Measurements from ENCODE around the gene TNFAIP3. TPM values are rescaled to one million over a fixed set of nuclear protein-coding genes. Genes with fewer than 3 reads are reported as not detected.

The TNFAIP3 gene
- total and polyA plus RNA-seq, 2 of the 4 experiments (the other 2 are of a cell fraction), result 5.0 to 14.2 TPM

DNA sequence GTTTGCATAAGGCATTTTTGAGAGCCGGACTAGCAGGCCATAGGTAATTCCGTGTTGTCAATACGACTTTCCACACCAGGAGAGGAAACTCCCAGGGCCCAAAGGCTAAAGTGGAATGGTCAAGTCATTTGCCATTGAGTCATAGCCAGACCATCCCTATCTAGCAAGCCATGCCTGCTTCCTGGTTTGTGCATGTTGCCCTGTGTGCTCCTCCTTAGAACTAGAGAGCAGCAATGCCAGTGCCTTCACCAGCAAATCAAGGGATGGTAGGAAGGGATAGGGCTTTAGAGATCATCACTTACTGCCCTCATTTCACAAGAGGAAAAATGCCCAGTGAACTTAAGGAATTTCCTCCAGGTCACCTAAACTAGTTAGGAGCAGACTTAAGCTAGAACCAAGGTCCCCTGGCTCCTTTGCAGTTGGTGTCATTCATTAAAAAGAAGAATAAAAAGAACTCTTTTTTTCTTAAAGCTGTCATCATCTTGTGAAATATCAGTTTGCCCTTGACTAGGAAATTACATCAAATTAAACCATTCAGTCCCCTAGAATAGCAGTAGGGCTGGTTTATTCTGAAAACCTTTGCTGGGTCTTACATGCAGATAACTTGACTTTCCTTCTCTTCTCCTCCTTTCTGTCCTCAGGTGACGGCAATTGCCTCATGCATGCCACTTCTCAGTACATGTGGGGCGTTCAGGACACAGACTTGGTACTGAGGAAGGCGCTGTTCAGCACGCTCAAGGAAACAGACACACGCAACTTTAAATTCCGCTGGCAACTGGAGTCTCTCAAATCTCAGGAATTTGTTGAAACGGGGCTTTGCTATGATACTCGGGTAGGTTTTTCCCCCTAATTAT lies 7.4 kb downstream of the TNFAIP3 start (continued):
- TF ChIP-seq RFX5 (IDR thresholded peaks at IDR 0.05; ENCODE audit: low read depth, low read length) (no peak), SMC3 (IDR thresholded peaks at IDR 0.05; ENCODE audit: low read depth, low read length) (no peak)

DNA sequence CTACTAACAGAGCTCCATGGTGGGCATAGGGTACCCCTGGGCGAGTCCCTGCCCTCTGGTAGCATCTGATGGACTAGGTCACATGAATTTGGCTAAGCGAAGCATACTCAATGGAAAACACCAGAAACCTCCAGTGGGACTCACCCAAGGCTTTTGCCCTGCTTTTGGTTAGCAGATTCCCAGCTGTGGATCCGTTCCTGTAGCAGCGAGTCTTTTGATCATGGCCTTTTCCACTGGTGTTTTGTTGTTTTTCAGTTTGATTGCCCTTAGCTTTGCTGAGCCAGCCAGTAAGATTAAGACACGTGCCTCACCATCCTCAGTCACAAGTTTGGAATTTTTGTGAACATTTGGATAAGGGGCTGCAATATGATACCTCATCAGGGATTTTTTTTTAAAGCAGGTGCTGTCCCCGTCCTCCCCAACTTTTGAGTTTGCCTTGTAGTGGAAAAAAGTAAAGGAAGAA lies 8.0 kb downstream of the TNFAIP3 start:
- Histone ChIP-seq H3K9ac (ENCODE audit: low read depth, low read length) (no peak overlapping the region), H3K14ac (replicated peaks; ENCODE audit: low read depth, low read length) (no peak overlapping the region), H3K4me1 (ENCODE audit: control insufficient read depth, insufficient read depth, low read length) (peaks cover 11% of the 10 kb centered on the region), H3K27me3 (ENCODE audit: control insufficient read depth, insufficient read depth, low read length) (no peaks in the 10 kb centered on the region), H4K91ac (ENCODE audit: insufficient read depth, low read depth, low read length) (no peak overlapping the region), H3K36me3 (ENCODE audit: control insufficient read depth, insufficient read depth, low read length) (peaks cover 45% of the 10 kb centered on the region), H2AK9ac (replicated peaks; ENCODE audit: low read depth, low read length, poor library complexity) (no peak overlapping the region), H4K20me1 (ENCODE audit: insufficient read depth, low read length) (no peaks in the 10 kb centered on the region), H3K79me1 (ENCODE audit: low read depth in 1 of 2, low read length in 2 of 2) (peaks cover 13 to 26% of the 10 kb centered on the region in 2 experiments), H2AK5ac (ENCODE audit: low read depth, low read length) (no peak overlapping the region), H3K9me1 (ENCODE audit: insufficient read depth, low read length) (peaks cover 4% of the 10 kb centered on the region; the same call in 1 of the 2 replicates), H3K27ac (ENCODE audit: insufficient read depth, low read length) (no peak overlapping the region), H4K5ac (ENCODE audit: low read depth, low read length) (no peak overlapping the region), H3K18ac (ENCODE audit: low read depth, low read length) (no peak overlapping the region), H2BK20ac (ENCODE audit: low read depth, low read length) (no peak overlapping the region), H3K4me3 (ENCODE audit: insufficient read depth, low read depth, low read length) (no peak overlapping the region), H4K8ac (ENCODE audit: low read depth in 2 of 2, low read length in 2 of 2) (no peak overlapping the region), H3K23ac (ENCODE audit: low read depth, low read length) (no peak overlapping the region), H3K56ac (ENCODE audit: extremely low read depth, insufficient read depth, low read length) (no peak overlapping the region), H3K9me3 (ENCODE audit: control insufficient read depth, insufficient read depth, low read length) (no peaks in the 10 kb centered on the region), H2BK15ac (ENCODE audit: low read depth, low read length) (no peak overlapping the region), H2BK120ac (ENCODE audit: low read depth, low read length) (no peak overlapping the region), H2BK5ac (ENCODE audit: low read depth, low read length, poor library complexity, severe bottlenecking) (no peak overlapping the region), H2AFZ (replicated peaks; ENCODE audit: low read length, poor library complexity) (no peak overlapping the region), H3K4ac (ENCODE audit: low read depth, low read length) (no peak overlapping the region), H3K4me2 (ENCODE audit: low read depth, low read length) (no peak overlapping the region)
- intact Hi-C loops (cut with micrococcal nuclease), result no loop called here
- WGBS, 2 experiments (ENCODE audit: extremely low coverage in 2 of 2, insufficient read length in 1 of 2), result 100% methylated on average over 4 of the region's 6 CpGs; no CpG with 5 or more reads in 1 of the 2 experiments
- ChIA-PET CTCF (interaction anchor here (0.5 to 1.5 kb wide), 3 partner anchors 25 to 171 kb away, joined by 3 to 4 read pairs (median 3); no protein-coding TSS in a partner anchor), POLR2A (ENCODE audit: unreplicated experiment) (no interaction called here)
- DNase-seq (no peak), ATAC-seq (ENCODE audit: low read depth) (no peak)
- dilution Hi-C loops (cut with HindIII; ENCODE audit: low sequenced_read_pairs, unreplicated experiment), result no loop called here
- in situ Hi-C loops (cut with MboI; ENCODE audit: low sequenced_read_pairs), result loop anchor here (5.0 kb wide), 1 partner anchor 67 kb away; no protein-coding TSS in a partner anchor
- BruUV-seq (replicated peaks), result no TSS peak
- TF ChIP-seq FOS (IDR thresholded peaks at IDR 0.05; ENCODE audit: low read depth, low read length), result no peak
- TF ChIP-seq, protein P1, sequence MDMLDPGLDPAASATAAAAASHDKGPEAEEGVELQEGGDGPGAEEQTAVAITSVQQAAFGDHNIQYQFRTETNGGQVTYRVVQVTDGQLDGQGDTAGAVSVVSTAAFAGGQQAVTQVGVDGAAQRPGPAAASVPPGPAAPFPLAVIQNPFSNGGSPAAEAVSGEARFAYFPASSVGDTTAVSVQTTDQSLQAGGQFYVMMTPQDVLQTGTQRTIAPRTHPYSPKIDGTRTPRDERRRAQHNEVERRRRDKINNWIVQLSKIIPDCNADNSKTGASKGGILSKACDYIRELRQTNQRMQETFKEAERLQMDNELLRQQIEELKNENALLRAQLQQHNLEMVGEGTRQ (IDR thresholded peaks at IDR 0.05; ENCODE audit: low read depth, low read length), result no peak
- no peak for TF ChIP-seq RCOR1 (IDR thresholded peaks at IDR 0.05; ENCODE audit: insufficient replicate concordance, low read length)
- TF ChIP-seq MAZ (IDR thresholded peaks at IDR 0.05; ENCODE audit: borderline replicate concordance, low read depth, low read length), result no peak
- no peak for TF ChIP-seq NFE2L2 (IDR thresholded peaks at IDR 0.05; ENCODE audit: low read depth, low read length)
- TF ChIP-seq MXI1 (IDR thresholded peaks at IDR 0.05; ENCODE audit: borderline replicate concordance, low read depth, low read length), result no peak
- no peak for TF ChIP-seq BHLHE40 (IDR thresholded peaks at IDR 0.05; ENCODE audit: low read depth, low read length)
- no peak for TF ChIP-seq CEBPB (IDR thresholded peaks at IDR 0.05; ENCODE audit: low read depth, low read length)
- TF ChIP-seq POLR2A (IDR thresholded peaks at IDR 0.05; ENCODE audit: low read depth, low read length), result no peak
- TF ChIP-seq RFX5 (IDR thresholded peaks at IDR 0.05; ENCODE audit: low read depth, low read length), result no peak
- TF ChIP-seq, protein P2, sequence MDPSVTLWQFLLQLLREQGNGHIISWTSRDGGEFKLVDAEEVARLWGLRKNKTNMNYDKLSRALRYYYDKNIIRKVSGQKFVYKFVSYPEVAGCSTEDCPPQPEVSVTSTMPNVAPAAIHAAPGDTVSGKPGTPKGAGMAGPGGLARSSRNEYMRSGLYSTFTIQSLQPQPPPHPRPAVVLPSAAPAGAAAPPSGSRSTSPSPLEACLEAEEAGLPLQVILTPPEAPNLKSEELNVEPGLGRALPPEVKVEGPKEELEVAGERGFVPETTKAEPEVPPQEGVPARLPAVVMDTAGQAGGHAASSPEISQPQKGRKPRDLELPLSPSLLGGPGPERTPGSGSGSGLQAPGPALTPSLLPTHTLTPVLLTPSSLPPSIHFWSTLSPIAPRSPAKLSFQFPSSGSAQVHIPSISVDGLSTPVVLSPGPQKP (IDR thresholded peaks at IDR 0.05; ENCODE audit: borderline replicate concordance, low read depth, low read length), result no peak
